Stimulated activated CD4-positive, alpha-beta T cell treated with anti-CD3 and anti-CD28 coated beads, Interleukin-15, amount 100 ng/mL, for 24 hours (primary cell): ENCODE data around the gene EXO5.
"Not testable (repeated sequence)": the region's sequence is repeated elsewhere in the genome, so short reads cannot be mapped to it uniquely, and the experiment has no call there.

Experiments
- DNase-seq: peaks from one replicate; pipeline ENCODE4 v3.0.0-alpha.2; 2020

The EXO5 gene, protein sequence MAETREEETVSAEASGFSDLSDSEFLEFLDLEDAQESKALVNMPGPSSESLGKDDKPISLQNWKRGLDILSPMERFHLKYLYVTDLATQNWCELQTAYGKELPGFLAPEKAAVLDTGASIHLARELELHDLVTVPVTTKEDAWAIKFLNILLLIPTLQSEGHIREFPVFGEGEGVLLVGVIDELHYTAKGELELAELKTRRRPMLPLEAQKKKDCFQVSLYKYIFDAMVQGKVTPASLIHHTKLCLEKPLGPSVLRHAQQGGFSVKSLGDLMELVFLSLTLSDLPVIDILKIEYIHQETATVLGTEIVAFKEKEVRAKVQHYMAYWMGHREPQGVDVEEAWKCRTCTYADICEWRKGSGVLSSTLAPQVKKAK

DNA sequence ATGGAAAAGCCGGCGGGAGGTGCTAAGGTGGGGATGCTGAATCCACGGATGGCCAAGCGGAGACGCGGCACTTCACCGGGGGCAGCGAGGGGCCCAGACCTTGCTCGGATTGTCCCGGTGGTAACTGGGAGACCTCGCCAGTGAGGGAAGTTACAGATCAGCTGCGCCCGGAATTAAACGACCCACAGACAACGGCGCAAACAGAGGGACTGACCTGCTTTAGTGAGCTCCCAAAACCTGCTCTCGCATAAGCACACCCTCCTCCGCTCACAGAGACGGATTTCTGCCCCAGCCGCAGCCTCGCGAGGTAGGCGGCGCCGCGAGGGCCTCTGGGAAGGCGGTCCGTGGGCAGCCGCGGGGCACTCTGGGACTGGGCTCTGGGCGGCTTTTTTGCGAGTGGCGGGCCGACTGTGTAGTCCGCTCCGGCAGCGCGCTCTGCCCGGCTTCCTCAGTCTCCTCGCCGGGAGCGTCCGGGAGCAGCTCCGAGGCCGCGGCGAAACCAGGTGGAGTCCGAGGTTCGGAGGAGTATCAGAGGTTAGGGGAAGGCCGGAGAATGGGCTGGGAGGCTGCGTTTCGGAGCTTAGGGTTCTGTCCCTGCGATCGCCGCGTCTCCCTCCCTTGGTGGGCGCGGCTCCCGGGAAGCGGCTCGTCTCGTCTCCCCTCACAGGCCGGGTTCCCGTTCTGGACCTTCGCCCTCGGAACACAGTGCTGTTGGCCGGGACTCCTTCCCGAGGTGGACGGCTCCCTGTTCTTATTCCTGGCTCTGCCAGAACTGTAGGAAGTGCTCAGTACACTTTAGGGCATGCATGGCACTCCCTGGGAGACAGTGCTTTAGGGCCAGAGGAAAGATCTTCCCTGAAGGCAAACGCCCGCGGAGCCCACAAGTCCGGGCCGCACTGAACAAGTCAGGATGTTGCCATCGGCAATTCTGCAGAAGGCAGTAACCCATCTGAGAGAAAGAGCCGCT lies at the start of gene EXO5:
TSS of gene EXO5 (plus strand) at position 393 of the 967 bp plus-strand sequence. CDS start 5,778 bp downstream, outside the sequence.
- peak; percentile 93 for DNase-seq

DNA sequence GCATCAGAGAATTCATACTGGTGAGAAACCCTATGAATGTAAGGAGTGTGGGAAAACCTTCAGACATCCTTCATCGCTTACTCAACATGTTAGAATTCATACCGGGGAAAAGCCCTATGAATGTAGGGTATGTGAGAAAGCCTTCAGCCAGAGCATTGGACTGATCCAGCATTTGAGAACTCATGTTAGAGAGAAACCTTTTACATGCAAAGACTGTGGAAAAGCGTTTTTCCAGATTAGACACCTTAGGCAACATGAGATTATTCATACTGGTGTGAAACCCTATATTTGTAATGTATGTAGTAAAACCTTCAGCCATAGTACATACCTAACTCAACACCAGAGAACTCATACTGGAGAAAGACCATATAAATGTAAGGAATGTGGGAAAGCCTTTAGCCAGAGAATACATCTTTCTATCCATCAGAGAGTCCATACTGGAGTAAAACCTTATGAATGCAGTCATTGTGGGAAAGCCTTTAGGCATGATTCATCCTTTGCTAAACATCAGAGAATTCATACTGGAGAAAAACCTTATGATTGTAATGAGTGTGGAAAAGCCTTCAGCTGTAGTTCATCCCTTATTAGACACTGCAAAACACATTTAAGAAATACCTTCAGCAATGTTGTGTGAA lies 45.5 kb upstream of the EXO5 start:
- DNase-seq = no peak

DNA sequence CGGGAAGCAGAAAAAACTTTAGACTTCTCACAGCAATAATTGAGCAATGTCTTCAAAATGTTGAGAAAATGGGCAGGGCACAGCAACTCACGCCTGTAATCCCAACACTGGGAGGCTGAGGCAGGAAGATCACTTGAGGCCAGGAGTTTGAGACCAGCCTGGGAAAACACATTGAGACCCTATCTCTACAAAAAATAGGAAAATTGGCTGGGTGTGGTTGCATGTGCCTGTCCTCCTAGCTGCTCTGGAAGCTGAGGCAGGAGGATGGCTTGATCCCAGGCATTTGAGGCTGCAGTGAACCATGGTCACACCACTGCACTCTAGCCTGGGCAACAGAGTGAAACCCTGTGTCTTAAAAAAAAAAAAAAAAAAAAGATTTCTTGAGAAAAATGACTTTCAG lies 39.2 kb upstream of the EXO5 start:
- no peak for DNase-seq

DNA sequence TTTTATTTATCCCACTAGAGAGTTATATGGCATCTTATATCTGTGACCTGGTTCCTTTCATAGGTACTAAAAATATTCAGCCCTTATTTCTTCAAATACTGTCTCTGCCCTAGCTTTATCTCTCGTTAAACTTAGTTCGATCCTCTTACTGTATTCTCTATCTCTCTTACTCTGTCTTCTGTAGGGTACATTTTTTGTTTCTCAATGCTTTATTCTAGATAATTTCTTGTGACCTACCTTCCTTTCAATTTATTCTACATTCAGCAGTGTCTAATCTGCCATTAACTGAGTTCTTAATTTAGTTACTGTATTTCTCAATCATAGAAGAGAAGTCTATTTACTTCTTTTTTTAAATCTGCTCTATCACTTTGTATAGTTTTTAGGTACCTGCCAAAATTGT lies 33.3 kb upstream of the EXO5 start:
- DNase-seq = no peak

DNA sequence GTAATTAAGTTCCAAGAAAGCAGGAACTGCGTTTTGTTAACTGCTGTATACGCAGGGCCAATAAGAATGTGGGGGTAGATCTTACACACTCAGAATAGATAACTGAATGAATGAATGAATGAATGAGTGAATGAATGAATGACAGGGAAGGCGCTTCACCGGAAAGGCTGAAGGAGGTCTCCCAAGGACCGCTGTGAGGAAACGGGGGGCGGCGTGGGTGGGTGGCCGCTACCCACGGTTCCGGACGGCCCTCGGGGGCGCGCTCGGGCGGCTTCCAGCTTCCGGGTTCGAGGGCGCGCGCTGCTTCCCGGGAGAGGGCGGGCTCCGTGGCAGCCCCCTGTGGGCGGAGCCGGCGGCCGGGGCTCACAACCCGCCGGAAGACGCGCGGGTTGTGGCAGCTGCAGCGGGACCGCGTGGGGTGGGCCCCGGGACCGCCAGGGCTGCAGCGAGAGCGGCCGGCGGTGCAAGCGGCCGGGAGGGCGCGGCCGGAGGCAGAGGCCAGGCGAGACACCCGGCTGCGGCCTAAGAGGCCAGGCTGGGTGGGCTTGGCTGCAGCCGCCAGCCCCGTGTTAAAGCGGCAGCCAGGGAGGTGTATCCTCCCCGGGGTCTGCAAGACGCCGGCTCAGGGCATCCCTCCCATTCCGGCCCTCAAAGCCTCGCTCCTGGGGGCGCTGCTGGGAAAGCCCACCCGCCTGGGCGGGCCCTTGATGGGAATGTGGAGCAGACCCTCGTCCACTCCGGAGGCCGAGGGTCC lies 31.5 kb upstream of the EXO5 start, which contains the start of gene ZFP69:
TSS of gene ZFP69 (plus strand) at position 367 of the 754 bp plus-strand sequence. CDS start 2,072 bp downstream, outside the sequence.
- peak; percentile 84 for DNase-seq

DNA sequence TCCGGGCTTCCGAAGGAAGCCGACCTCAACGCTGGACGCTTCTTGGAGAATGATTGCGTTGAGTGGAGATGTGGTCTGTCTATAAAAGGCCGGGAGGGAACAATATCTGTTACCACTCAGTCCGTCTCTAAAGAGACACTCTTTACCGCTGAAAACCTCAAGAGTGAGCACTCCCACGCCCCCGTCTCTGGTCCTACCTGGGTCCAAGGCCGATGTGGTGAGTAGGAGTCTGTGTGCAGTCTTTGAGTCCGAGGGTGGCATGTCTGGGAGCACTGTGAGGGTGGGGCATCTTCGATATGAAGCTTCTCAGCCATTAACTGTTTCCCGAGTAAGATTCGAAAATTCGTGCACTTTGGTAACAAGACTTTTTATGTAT lies 30.9 kb upstream of the EXO5 start:
- DNase-seq = peak; percentile 42

DNA sequence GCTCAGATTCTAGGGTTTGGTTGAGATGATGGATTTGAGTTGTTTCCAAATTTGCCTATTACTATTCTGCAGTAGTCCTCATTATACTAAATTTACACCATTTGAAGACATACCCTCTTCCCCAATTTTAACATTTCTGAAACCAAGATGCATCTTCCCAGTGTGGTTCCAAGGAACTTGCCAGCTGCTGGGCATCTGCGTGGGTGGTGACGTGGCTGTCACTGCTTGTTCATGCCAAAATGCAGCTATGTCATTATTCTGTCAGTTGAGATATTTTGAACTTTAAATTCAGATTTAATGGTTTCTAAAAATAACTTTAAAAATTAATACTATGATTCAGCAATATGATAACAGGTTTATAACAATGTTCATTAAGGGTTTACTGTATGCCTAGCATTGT lies 30.3 kb upstream of the EXO5 start:
- DNase-seq = no peak

DNA sequence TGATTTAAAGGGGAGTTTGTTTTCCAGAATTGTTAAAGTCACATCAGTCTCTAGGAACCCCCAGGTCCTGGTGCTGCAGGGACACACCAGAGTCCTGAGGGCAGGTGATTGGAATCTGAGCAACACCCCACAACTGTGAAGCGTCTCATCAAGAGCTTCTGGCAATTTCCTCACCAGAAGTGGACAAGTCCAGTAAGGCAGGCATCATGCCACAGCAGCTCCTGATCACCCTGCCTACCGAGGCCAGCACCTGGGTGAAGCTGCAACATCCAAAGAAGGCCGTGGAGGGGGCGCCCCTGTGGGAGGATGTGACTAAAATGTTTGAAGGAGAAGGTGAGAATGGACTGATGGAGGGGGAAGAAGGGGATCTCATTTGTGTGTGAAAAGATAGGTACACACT lies 29.4 kb upstream of the EXO5 start:
- DNase-seq = no peak

DNA sequence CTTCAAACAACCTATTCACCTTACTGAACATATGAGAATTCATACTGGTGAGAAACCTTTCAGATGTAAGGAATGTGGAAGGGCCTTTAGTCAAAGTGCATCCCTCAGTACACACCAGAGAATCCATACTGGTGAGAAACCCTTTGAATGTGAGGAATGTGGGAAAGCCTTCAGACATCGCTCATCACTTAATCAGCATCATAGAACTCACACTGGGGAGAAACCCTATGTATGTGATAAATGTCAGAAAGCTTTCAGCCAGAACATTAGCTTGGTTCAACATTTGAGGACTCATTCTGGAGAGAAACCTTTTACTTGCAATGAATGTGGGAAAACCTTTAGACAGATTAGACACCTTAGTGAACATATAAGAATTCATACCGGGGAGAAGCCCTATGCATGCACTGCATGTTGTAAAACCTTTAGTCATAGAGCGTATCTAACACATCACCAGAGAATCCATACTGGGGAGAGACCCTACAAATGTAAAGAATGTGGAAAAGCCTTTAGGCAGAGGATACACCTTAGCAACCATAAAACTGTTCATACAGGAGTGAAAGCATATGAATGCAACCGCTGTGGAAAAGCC lies 13.2 kb upstream of the EXO5 start:
- DNase-seq = no peak

DNA sequence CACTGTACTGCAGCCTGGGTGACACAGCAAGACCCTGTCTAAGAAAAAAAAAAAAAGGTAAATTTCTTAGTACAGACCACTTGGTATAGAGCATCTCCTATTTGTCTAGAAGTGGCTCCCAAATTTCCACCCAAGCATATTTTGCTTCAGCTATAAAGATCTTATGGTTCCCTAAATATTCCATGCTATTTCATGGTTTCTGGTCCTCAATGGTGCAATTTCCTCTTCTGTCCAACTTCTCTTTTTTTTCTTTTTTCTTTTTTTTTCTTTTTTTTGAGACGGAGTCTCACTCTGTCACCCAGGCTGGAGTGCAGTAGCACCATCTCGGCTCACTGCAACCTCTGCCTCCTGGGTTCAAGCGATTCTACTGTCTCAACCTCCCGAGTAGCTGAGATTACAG lies 5.9 kb upstream of the EXO5 start:
- not testable (repeated sequence) for DNase-seq

DNA sequence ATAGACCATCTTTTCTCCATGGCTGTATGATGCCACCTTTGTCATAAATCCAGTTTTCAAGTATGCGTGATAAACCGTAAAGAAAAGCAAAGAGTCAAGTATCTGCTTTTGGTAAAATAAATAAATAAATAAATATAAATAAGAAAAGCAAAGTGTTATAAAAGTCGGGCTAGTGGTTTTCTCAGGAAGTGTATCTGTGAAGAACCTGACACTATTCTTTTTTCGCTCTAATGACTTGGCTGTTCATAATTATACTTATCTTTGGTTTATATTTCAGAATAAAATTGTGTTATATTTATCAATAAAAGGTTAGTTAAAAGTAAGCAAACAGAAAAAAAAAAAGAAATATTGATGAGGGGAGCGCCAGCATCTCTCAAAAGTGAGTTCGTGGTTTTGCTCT lies 594 bp upstream of the EXO5 start:
- DNase-seq = no peak

DNA sequence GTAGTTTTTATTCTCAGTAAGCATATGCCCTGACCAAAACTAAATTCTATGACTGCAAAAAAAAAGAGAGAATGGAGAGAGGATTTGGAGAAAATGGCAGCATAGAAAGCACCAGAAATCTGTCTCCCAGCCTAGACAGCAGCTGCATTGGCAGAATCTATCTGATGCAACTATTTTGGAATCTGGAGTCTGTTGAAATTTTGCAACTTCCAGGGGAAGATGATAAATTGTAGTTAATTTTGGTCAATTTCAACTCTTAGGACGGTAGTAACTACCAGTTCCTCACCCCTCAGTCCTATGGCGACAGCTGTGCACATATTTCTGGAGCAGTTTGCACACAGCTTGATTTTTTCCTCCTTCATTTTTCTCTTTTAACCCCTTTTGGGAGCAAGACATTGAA lies 10.9 kb downstream of the EXO5 start:
- DNase-seq = no peak

DNA sequence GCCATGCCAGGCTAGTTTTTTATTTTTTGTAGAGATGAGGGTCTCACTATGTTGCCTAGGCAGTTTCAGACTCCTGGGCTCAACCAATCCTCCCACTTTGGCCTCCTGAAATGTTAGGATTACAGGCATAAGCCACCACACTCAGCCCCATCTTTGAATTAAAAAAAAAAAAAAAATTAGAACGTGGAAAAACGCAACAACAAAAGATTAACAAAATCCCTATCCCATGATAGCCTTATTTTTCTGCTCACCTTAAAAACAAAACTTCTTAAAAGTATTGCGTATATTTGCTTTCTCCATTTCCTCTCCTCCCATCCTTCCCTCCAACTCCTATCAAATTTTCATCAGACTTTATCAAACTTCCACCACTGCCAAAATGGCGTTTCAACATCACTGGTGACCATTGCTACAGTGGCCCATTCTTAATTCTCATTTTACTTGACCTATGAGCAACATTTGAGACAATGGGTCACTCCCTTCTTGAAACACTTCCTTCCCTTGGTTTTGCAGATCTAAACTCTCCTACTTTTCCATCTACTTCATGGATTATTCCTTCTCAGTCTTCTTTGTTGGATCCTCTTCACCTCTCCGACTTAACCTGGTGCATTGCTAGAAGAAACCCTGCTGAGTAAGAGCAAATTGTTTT lies 22.3 kb downstream of the EXO5 start:
- no peak for DNase-seq

DNA sequence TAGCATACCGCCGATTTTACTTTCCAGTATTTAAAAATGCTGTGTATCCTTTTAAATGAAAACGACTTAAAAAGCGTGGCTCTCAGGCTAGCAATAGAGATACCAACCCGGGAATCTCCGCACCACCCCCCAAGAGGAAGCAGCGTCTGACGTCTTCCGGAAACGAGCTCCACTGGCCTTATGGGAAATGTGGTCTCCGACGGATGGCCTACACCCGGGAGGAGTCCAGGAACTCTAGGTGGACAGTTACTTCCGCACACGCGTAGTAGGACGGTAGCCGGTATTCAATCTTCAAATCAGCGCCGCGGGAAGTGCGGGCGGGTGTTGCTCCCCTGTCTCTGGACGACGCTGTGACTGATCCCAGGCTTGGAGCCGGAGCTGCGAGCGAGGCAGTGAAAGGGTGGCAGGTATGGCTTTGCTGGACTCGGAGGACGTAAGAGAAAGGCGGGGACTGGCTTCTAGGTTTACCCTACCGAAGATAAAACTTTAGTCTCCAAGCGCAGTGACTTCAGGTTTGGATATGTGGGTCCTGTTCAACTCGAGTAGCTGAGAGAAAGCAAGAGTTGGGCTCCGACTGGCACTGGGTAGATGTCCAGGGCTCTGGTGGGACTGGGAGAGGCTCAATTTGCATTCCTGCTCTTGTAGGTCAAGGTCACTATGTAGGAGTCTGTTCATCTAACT lies 23.0 kb downstream of the EXO5 start, which contains the start of gene ZNF684:
TSS of gene ZNF684 (plus strand) at position 257 of the 681 bp plus-strand sequence. CDS start 1,530 bp downstream, outside the sequence.
- peak; percentile 89 for DNase-seq

DNA sequence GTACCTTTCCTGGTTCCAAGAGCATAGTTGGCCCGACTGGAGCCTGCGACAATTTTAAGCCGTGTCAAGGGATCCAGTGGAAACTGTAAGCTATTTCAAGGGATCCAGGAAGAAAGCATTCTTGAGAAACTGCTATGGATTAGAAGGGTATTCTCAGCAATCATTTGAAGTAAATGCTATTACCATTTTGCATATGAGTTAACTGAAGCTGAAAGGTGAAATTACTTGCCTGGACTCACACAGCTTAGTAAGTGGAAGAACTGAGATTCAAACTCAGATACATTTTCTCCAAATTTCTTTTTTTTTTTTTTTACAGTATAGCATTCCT lies 23.5 kb downstream of the EXO5 start:
- no peak for DNase-seq

DNA sequence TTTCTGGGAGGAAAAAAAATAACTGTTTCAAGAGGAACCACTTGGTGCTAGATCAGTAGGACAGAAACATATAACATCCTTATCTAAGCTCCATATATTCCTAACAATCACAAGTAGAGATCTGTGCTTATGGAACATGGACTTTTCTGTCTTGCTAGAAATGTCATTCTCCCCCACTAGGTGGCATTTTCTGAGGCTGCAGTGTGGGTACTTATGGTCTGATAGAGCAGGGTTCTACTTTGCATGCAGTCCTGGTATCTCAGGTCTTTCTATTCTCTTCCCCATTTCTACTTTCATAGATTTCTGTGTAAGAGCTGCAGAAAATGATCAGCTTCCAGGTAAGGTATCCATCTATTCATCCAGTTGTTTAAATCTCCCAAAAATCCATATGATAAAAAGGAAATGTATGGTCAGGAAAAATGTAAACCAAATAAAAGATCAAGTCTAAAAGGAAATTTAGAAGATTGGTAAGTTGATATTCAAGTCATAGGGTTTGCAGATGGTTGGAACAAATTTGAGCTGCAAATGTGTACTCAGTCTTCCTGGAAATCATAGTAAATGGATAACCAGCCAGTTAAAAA lies 24.4 kb downstream of the EXO5 start:
- DNase-seq = peak; percentile 27

DNA sequence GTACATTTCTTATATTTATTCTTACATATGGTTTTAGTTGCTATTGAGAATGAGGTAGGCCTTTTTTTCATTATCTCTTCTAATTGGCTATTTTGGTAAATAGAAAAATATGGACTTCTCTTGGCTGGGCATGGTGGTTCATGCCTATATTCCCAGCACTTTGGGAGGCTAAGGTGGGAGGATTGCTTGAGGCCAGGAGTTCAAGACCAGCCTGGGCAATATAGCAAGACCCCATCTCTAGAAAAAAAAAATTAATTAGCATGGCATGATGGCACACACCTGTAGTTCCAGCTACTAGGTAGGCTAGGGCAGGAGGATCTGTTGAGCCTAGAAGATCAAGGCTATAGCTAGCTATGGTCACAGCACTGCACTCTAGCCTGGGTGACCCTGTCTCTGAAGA lies 26.0 kb downstream of the EXO5 start:
- DNase-seq = no peak

DNA sequence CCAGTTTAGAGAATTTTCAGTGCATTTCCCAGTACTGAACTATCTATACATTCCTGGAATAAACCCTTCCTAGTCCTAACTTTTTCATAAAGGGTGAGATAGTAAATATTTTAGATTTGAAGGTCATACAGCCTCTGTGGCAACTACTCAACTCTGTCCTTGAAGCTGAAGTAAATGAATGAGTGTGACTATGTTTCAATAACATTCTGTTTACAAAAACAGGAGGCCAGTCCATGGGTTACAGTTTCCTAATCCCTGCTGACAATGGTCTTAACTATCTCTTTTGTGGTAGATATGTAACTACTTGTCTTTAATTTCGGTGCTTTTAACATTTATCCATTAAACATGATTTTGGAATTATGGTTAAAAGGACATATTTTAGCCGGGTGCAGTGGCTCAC lies 27.2 kb downstream of the EXO5 start:
- DNase-seq = no peak

DNA sequence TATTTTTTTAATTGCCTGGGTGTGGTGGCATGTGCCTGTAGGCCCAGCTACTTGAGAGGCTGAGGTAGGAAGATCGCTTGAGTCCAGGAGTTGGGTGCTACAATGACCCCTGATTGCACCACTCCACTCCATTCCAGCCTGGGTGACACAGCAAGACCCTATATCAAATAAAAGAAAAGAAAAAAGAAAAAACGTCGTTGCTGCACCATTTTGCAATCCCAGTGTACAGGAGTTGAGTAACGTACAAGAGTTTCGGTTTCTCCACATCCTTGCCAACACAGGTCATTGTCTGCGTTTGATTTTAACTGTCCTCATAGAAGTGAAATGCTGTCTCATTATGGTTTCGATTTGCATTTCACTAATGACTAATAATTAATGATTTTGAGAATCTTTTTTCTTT lies 30.8 kb downstream of the EXO5 start:
- DNase-seq = no peak

DNA sequence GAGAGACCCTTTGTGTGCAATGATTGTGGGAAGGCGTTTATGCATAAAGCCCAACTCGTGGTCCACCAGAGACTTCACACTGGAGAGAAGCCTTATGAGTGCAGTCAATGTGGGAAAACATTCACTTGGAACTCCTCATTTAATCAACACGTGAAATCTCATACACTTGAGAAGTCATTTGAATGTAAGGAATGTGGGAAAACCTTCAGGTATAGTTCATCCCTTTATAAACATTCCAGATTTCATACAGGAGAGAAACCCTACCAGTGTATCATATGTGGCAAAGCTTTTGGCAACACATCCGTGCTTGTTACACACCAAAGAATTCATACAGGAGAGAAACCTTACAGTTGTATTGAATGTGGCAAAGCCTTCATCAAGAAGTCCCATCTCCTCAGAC lies 38.4 kb downstream of the EXO5 start:
- DNase-seq = no peak

DNA sequence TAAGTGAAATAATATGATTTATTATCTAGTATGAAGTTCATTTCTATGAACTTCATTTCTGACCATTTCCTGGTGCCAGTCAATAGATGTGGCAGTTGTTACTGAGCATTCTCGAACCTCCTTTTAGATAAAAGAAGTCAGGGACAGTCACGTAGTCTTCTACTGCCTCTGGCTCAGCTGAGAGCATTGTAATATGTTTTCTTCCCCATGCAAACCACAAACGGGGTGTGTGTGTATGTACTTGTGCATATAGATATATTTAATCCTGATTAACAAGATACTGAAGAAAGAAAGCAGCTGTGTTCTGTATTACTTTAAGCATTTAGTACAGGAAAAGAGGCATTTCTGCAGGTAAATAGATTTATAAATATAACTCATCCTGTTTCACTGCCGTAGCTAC lies 44.5 kb downstream of the EXO5 start:
- no peak for DNase-seq
